GM21576 (cell line): ENCODE results near the gene KIF5C.
"Not testable (repeated sequence)": the region's sequence is repeated elsewhere in the genome, so short reads cannot be mapped to it uniquely, and the experiment has no call there.

ENCODE experiments used
- ATAC-seq: cut with Tn5 transposase; IDR thresholded peaks from one replicate; pipeline ENCODE4 v1.9.1; 2021; ENCODE audit warnings: mild to moderate bottlenecking, moderate library complexity; ENCODE audit not compliant: unreplicated experiment

The KIF5C gene

DNA sequence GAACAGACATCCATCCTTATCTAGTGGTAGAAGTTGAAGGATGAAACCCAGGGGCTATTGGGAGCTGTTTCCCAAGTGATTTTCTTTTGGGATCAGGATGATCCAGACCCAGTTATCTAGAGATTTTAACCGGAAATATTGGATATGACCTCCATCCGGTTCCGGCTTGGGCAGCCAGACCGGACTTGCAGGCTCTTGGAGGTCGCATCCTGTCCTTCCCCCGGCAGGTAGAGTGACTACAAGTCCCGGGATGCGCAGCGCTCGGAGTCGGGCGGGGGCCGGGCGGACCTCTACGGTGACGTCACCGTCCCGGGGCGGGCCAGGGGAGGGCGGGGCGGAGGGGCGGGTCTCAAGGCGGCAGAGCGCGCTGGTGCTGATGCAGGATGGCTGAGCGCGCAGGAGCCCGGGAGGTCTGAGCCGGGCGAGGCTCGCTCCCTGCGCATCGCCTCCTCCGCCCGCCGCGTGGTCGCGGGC lies at the start of gene KIF5C:
TSS of gene KIF5C (plus strand) at position 360 of the 474 bp plus-strand sequence. CDS start 391 bp downstream, outside the sequence.
- peak; percentile 89 for ATAC-seq

DNA sequence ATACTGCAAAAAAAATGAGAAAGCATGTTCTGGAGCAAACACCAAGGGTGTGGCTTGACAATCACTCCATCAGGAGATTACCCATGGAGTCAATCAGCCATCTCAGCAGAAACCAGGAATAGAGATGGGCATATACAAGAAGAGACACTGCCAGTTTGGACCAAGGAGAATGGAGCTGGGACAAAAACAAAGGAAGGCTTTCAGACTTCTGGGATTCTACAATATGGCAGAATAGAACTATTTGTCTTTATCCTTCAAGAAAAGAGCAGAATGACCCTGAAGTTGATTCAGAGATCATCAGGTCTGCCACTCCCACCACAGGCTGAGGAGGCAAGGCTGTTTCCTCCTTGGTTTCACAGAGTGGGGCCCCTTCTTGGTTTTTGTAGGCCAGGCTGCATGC lies 48.2 kb upstream of the KIF5C start:
- no peak for ATAC-seq

DNA sequence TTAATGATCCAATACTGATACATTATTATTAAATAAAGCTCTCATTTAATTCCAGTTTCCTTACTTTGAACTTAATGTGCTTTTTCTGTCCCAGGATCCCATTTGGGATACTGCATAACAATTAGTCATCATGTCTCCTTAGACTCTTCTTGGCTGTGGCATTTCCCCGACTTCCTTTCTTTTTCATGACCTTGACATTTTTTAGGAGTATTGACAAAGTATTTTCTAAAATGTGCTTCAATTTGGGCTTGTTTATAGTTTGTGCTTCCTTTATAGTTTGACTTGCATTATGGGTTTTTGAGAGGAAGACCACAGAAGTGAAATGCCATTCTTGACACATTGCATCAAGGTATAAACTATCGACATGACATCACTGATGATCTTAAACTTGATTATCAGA lies 46.1 kb upstream of the KIF5C start:
- ATAC-seq: no peak

DNA sequence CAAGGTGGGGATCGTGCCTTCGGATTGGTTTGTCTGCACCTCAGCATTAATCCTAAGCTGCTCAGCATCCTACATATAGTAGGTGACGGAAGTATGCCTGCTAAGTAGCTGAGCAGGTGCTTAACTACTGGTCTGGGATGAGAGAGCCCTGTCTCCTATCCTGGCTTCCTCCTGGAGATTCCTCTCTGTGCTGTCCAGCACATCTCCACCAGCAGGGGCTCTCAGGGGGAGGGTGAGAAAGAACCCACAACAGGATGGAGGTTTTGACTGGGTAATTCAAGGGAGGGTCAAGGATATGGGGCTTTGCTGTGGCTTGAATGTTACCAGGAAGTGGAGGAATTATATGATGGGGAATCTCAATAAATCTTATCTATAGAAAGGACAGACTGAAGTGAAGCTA lies 45.4 kb upstream of the KIF5C start:
- no peak for ATAC-seq

DNA sequence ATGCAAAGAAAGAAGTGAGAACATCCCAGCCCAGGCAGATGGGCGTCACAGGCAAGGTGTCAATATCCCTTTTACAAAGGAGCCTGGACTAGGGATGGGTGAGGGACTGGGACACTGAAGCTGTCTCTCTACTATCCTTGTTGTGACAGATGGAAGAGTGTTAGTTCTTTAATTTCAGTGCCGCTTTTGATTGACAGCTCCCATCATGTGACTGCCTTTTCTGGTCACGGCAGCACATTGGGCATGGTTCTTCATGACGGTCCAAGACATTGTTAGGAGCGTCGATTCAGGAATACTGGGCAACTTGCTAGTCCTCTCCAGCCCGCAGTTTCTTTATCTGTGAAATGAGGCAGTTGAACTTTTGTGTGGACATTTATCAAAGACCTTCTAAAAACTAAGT lies 42.4 kb upstream of the KIF5C start:
- no peak for ATAC-seq

DNA sequence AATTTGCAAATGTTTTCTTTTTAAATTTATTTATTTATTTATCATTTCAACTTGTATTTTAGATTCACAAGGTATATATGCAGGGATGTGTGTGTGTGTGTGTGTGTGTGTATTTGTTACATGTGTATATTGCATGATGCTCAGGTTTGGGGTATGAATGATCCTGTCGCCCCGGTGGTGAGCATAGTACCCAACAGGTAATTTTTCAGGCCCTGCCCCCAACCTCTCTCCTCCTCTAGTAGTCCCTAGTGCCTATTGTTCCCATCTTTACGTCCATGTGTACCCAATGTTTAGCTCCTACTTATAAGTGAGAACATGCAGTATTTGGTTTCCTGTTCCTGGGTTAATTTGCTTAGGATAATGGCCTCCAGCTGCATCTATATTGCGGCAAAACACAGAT lies 33.0 kb upstream of the KIF5C start:
- no peak for ATAC-seq

DNA sequence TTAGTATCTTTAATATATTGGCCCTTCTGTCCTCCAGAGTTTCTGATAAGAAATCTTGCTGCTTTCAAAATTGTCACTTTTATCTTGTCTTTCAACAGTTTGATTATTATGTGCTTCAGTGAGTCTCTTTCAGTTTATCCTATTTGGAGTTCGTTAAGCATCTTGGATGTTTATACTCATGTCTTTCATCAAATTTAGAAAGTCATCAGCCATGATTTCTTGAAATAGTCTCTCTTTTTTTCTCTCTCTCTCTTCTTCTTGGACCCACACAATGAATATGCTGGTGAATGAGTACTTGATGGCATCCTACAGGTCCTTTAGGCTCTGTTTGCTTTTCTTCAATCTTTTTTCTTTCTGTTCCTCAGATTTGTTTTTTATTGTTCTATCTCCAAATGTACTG lies 26.9 kb upstream of the KIF5C start:
- ATAC-seq: no peak

DNA sequence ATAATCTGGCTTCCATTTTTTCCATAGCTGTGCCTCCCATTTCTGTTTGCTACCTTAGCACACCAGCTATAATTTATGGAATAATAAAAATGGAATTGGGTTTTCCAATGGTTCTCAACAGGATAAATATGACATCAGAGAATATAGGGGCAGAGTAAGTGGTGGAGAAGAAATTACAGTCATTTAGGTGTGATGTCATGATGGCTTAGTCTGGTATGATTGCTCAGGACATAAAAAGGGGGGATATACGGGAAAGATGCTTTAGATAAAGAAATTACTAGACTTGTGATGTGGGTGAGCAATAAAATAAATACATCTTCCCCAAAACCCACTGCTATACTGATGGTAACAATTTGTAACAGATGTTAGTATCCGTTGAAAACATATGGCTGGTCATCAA lies 21.6 kb upstream of the KIF5C start:
- no peak for ATAC-seq

DNA sequence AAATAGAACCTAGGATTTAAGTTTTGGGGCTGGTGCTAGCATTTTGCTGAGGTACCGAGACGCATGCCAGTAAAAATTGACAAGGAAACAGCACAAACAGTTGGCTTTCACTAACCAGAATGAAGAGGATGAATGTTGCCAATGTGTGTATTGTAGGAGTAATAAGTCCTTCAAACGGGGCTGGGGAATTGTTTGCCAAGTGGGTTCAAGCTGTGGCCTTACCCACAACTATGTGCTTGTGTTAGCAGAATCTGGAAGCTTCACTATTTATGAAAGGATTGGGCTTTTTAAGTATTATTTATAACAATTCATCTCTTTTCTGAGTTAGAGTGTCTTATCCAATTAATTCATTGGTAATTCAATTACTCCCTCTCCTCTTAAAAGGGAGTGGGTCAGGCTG lies 15.0 kb upstream of the KIF5C start:
- no peak for ATAC-seq

DNA sequence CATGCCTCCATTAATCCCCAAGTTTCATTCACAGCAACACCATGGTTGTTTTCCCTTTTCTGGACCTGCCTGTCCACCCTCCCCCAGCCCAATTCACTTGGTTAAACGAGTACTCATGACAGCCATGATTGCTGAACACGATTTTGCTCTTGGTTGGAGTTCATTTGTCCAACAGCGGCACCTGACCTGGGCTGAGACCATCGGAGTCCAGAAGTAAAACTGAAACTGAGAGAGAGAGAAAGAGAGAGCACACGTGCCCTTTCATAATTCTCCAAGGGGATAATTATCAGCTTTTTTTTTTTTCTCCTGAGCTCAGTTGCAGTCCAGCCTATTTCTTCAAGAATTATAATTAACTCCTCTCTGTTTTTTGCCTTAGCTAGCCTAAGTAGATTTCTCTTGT lies 13.7 kb upstream of the KIF5C start:
- ATAC-seq: no peak

DNA sequence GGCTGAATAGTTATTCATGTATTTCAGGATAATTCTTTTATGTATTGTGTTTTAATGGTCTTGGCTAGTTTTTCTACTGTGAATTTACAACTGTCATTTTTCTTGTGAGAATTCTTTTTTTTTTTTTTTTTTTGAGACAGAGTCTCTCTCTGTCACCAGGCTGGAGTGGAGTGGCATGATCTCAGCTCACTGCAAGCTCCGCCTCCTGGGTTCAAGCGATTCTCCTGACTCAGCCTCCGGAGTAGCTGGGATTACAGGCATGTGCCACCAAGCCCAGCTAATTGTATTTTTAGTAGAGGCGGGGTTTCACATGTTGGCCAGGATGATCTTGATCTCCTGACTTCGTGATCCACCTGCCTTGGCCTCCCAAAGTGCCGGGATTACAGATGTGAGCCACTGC lies 12.5 kb upstream of the KIF5C start:
- not testable (repeated sequence) for ATAC-seq

DNA sequence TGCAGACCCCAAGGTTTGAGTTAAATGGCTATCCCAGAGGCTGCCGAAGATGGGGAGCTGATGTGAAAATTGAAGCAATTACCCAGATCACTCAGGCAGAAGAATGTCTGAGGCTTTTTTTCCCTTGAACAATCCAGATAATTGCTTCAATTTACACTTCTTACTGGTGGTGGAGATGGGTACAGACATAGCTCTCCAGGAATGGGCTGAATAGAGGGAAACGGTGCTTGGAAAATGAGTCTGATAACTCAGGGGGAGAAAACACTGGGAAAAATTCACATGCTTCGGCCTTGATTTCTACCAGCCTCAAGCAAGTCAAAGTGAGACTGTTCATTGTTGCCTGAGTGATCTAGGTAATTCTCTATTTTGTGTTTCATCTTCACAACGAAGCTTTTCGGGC lies 9.5 kb upstream of the KIF5C start:
- ATAC-seq: no peak

DNA sequence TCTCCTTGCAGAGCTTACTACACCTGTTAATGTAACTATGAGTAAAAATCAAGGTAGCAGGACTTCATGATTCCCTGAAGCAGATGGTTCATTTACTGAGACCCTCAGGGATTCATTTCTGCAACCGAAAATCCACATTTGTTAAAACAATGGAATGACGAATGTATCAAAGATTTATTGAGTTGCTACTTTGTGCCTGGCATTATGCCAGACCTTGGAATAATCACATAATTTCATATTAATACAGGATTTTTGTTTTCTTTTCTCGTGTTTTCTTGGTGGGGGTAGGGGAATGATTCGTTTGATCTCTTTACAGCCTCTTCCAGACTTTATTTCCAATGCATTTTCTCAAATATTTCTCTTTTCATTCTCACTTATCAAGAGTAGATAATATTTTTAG lies 8.9 kb upstream of the KIF5C start:
- no peak for ATAC-seq

DNA sequence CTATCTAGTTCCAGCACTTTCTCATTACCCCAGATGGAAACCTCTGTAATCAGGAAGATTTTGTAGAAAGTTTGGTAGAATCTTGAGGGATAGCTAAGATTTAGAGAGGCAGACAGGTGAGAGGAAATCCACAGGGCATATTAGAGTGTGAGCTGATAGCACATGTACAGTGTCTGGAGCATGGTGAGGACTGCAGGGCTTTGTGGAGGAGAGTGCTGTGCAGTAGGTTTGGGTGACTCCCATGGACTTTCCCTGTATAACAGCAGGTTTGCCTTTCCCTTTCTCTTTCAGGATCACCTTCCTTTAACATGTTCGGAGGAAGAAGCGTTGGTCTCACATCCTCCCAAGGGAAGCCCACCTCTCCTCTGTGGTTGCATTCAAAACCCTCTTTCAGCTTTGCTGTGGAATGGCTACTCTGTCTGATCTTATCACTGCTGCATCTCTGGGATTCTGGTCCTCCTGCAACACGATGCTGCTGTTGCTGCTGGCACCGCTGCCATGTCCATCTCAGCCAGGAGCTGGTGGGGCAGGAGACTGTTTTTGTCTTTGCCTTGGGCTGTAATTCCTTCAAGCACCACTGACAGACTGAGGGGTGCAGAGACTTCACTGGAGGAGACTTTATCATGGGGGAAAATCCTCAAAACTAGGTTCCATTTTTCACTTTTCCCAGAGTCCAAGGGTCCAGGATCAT lies 7.8 kb upstream of the KIF5C start:
- no peak for ATAC-seq

DNA sequence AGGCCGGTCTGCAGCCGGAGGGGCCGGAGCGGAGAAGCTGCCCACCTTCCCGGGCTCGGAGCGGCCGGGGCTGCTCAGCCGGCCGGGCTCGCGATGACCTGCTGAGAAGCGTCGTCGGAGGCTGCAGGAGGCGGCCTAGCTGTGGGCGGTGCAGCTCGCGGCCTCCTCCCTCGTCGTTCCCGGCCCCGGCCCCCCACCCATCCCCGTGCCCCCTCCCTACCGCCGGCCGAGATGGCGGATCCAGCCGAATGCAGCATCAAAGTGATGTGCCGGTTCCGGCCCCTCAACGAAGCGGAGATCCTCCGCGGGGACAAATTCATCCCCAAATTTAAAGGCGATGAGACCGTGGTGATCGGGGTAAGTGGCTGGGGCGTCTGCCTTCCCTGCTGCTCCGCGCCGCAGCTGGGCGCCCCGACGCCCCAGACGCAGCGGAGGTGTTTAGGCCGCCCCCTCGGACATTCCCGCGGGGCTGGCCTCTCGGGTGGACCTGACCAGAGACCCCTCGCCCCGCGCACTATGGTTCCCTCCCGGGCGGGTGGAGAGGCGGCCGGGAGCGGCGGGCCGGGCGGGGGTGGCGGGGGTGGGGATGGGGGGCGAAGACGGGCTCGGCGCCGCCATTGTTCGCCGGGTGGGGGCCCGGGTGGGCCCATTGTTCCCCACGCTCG lies 492 bp downstream of the KIF5C start:
- ATAC-seq: peak; percentile 24

DNA sequence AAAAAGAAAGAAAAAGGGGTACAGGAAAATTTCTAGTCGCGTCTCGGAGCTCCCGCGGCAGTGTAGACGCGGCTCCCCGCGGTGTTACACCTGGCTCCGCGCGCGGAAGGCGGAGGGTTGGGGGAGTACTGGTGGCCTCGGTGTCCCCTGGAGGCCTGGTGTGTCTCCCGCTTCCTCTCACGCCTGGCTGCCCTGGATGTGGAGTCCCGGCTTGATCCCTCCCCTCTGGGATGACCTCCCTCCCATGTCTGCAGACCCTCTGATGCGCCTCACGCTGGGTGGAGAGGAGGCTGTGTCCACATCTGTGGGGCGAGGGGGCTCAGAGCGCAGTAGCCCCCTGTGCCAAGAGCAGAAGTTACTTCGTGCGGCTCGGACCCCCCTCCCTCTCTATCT lies 1.2 kb downstream of the KIF5C start:
- ATAC-seq: no peak

DNA sequence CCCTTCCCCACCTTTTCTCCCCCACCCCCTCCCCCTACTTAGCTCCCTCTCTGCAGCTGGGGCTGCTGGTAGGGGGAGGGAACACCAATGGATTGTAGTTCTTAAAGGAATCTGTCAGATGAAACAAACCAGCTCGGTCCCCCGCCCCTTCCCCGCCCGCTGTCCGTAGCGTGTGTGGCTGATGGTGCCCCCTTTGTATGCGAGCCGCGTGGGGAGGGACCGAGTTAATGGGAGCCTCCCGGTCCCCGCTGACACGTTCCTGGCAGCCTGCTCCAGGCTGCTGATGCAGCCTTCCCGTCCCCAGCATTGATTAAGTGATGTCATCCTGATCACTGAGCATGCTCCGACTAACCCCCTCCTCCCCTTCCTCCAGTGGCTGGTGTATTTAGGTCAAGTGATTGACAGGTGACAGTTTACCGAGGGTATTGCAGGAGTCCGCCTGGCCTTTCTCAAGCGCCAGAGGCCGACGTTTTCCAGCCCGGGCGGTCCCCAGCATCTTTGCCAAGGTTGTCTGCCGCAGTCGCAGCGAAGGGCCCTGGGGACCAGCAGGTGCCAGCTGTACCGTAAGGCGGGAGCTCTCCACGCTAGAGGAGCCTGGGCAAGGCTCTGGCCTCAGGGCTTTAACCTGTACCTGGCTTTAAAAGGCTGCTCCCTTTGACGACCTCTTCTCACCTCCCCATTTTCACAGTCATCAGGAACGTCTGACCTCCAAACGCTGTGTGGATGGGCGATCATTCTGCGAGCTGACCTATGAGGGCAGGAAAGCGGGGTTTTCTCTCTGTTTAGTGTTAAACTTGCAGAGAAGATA lies 1.8 kb downstream of the KIF5C start:
- no peak for ATAC-seq

DNA sequence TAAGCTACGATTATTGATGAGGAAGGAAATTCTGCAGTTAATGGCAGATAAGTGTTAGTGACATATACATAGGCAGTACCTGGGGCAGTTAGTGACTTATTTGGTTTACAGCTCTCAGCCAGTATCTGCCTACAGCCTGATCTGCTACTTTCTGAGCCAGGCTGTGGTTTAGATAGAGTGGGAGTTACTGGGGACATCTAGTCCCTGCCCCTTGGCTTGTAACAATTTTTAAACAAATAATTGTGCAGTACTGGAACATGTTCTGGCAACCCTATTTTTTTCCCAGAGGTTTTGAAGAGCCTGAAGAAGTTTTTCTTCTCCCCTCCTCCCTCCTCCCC lies 2.3 kb downstream of the KIF5C start:
- ATAC-seq: no peak

DNA sequence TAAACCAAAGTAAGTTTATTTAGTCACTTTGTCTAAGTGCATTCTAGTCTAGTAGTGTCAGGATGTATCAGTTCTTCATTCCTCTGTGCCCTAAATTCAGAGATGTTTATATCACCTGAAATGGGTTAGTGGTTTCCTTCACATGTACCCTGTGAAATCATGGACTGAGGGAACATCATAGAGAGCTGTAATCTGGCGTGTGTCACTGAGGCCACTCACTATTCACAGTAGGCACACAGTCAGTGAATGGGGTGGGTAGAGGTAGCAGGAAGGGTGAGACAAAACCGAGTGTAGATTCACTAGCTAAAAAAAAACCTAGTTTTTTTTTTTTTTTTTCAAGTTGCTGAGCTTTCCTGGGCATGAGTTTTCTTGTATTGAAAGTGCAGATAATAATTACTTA lies 5.6 kb downstream of the KIF5C start:
- no peak for ATAC-seq

DNA sequence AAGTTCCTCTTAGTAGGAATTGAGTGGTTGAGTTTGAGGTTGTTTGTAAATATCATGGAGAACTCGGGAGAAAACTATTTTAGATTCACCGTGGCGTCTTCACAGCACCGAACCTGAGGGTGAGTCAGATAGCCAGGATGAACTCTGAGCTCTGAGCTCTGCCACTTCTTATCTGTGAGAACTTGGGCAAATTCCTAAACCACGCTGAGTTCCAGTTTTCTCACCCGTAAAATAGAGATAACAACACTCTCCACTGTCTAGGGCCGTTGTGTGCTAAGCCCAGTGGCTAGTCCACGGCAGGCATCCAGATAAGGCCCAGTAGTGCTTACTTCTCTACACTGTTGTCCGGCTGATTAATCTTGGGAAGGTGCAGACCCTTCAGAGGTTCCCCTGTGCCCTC lies 7.0 kb downstream of the KIF5C start:
- ATAC-seq: no peak

DNA sequence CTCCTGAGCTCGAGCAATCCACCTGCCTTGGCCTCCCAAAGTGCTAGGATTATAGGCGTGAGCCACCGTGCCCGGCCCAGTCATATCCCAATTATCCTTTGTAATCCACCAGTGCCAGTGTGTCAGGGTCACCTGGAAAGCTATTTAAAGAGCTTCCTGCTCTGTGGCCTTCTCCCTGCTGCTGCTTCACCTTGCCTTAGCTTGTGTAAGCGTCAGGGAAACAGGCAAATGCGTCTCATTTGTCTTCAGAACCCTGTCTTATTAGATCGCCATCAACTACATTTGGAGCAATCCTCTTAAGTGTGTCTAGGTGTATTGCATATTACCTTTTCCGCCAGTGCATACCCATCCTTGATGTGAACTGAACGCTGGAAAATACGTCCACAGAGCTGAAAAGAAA lies 10.2 kb downstream of the KIF5C start:
- ATAC-seq: no peak

DNA sequence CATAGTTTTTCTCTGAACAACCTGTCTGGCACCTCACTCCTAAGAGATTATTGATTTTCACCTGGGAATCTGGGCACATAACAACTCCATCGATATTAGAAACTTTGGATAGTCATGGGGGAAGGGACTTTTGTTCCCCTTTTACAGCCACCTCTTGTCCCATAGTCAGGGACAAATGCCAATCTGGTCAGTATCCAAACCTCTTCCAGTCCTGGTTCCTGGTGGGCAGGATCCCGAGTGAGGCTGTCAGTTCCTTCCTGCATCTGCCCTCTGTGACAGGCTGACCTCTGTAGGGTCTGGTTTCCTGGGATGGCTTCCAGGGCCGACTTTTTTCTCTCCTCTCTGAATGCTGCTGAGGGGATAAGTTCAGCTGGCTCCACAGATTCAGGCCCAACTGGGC lies 11.0 kb downstream of the KIF5C start:
- no peak for ATAC-seq
